Sigmoid colon (tissue), 3 donors: ENCODE data around the gene NUPR1.

Experiments used
- CTCF ChIP-seq, 4 experiments: fragments of 450-650 bp in 3 of 4; fragments of 200-600 bp in 1 of 4; IDR thresholded peaks; one replicate each; pipeline ENCODE4 v1.5.1; 2016 to 2019; ENCODE audit warnings: antibody characterized with exemption in 4 of 4, mild to moderate bottlenecking in 3 of 4, moderate library complexity in 2 of 4
- POLR2A ChIP-seq, 2 donors: fragments of 450-650 bp; IDR thresholded peaks; one replicate each; pipeline ENCODE4 v1.6.1; 2016; ENCODE audit warnings: antibody characterized with exemption in 2 of 2, mild to moderate bottlenecking in 2 of 2, moderate library complexity in 2 of 2

GRCh38 chr16:28548306-28548802 is 9.6 kb upstream of the NUPR1 start:
- TF ChIP-seq POLR2A (IDR thresholded peaks at IDR 0.05) = no peak
- TF ChIP-seq CTCF (IDR thresholded peaks at IDR 0.05) = no peak
